H1 (cell line): ENCODE results near the gene MAP2K2. TPM values are rescaled to one million over a fixed set of nuclear protein-coding genes. Genes with fewer than 3 reads are reported as not detected.

Experiments used
- FOSL1 ChIP-seq: IDR thresholded peaks from 2 replicates; pipeline ENCODE4 v1.6.1; 2011; ENCODE audit warnings: mild to moderate bottlenecking, low read depth, low read length, moderate library complexity; ENCODE audit not compliant: insufficient read depth
- polyA plus RNA-seq, 7 experiments: library from polyadenylated mRNA; depleted of rRNA in 3 of 7; stranded (reverse) in 5 of 7; unstranded in 2 of 7; fragments of >200 nt in 5 of 7; fragments of 200-250 nt in 2 of 7; gene quantifications; 1 replicate in 5 of 7; 2 replicates in 1 of 7; 4 replicates in 1 of 7; pipeline versions ENCODE4 v1.2.1 to v1.2.3, GENCODE V29; 2011 to 2013; ENCODE audit warnings: missing spikeins in 2 of 7, mixed read lengths in 2 of 7
- total RNA-seq: library from RNA; stranded (reverse); fragmentation: NEBNext Ultra II Directional; extraction: Animal tissue kit (Norgen Biotek cat#: 25700); gene quantifications from 2 replicates; pipeline ENCODE4 v1.2.1, GENCODE V29; 2021

Gene MAP2K2
- total and polyA plus RNA-seq, 2 of the 8 experiments (the other 6 are each of a cell fraction or from before 2014, with no cell fraction given) = 111 to 162 TPM

DNA sequence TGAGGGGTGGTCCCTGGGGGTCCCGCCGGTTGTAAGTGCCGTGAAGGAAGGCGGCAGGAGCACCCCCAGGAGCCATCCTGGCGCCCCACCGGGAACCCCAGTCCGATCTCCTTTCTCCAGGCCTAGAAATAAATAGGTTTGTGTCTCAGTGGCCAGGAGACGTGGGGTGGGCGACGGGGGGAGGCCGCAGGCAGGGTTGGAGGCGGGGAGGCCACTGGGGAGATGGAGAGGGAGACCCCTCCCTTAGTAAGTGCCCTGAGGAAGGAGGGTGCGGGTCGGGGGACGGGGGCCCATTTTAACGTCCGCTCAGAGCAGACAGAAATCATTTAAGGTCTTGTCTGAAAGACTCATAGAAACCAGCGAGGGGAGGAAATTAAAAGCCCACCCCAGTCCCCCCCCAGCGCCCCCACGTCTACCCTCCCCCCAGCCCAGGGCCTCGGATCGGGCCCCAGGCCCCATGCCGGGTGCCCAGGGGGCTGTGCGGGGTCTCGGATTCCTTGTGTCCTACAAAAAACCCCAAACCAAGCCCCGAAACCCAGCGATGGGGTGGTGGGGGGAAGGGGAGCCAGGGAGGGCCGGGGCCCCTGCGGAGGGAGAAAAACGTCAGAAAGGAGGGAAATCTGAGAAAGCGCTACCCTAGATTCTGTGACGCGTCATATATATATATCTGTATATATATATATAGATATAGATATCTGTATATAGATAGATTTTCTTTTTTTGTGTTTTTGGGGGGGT, 76.8 kb downstream of the MAP2K2 start (continued):
- no peak for TF ChIP-seq FOSL1
